ENCODE measurements around the gene GIPC1. TPM values are rescaled to one million over a fixed set of nuclear protein-coding genes. Genes with fewer than 3 reads are reported as not detected.

Gene GIPC1
- total and polyA plus RNA-seq, 2 experiments from 2014 or later = 106 to 173 TPM

- no peaks in the 10 kb centered on the region for H3K9me3 ChIP-seq (ENCODE audit: low read depth)
- 0 out of 2 replicates have a peak overlapping the region, but pooled peaks have one; percentile 8 for H3K9ac ChIP-seq
- 35 to 41% methylated on average over 11 to 12 of the region's 12 CpGs for WGBS, 2 experiments (ENCODE audit: low coverage in 1 of 2, low lambda C conversion rate in 2 of 2, missing lambda C conversion rate in 2 of 2)
- no peaks in the 10 kb centered on the region for H4K20me1 ChIP-seq (ENCODE audit: insufficient read depth)
- no peak for TF ChIP-seq EZH2phosphoT487 (IDR thresholded peaks at IDR 0.05; ENCODE audit: insufficient read depth, low read depth)
- TF ChIP-seq EZH2 (IDR thresholded peaks at IDR 0.05; ENCODE audit: insufficient read depth, poor library complexity, severe bottlenecking) = no peak
- DNase-seq = no peak
- H3K36me3 ChIP-seq (ENCODE audit: low read depth) = peaks cover 9% of the 10 kb centered on the region; the same call in 1 of the 2 replicates
- peak overlapping the region; percentile 52 for H3K4me2 ChIP-seq (ENCODE audit: unreplicated experiment)
- H3K9me2 ChIP-seq (ENCODE audit: insufficient read depth) = no peaks in the 10 kb centered on the region
- no peak overlapping the region for H3K27ac ChIP-seq
- peak overlapping the region; percentile 23; the same call in 1 of the 2 replicates for H2AFZ ChIP-seq
- H3F3A ChIP-seq (ENCODE audit: insufficient read depth) = peaks cover 6% of the 10 kb centered on the region; the same call in 1 of the 2 replicates
- in situ Hi-C loops (cut with MboI) = no loop called here
- peaks cover 9% of the 10 kb centered on the region for H3K4me1 ChIP-seq (ENCODE audit: insufficient read depth)
- no peaks in the 10 kb centered on the region for H3K79me2 ChIP-seq (ENCODE audit: insufficient read depth)
- H3K4me3 ChIP-seq = no peak overlapping the region
- no peaks in the 10 kb centered on the region for H3K27me3 ChIP-seq (replicated peaks; ENCODE audit: insufficient read depth)
Measured at GRCh38 chr19:14474827-14475226, 21.1 kb downstream of the GIPC1 start.

- in situ Hi-C loops (cut with MboI) = no loop called here
Measured at GRCh38 chr19:14473978-14474578, 21.8 kb downstream of the GIPC1 start.

GRCh38 chr19:14473073-14473977, 22.6 kb downstream of the GIPC1 start:
- Histone ChIP-seq H3K79me2 (ENCODE audit: insufficient read depth) (no peaks in the 10 kb centered on the region), H3K36me3 (ENCODE audit: low read depth) (peaks cover 2% of the 10 kb centered on the region; the same call in 1 of the 2 replicates), H3K27ac (no peak overlapping the region), H3K9me3 (ENCODE audit: low read depth) (no peaks in the 10 kb centered on the region), H3K4me1 (ENCODE audit: insufficient read depth) (peaks cover 9% of the 10 kb centered on the region), H3K9ac (no peak overlapping the region), H3F3A (ENCODE audit: insufficient read depth) (peaks cover 6% of the 10 kb centered on the region; the same call in 1 of the 2 replicates), H2AFZ (no peak overlapping the region; the same call in 1 of the 2 replicates), H4K20me1 (ENCODE audit: insufficient read depth) (no peaks in the 10 kb centered on the region), H3K27me3 (replicated peaks; ENCODE audit: insufficient read depth) (no peaks in the 10 kb centered on the region), H3K9me2 (ENCODE audit: insufficient read depth) (no peaks in the 10 kb centered on the region), H3K4me2 (ENCODE audit: unreplicated experiment) (no peak overlapping the region), H3K4me3 (no peak overlapping the region)
- in situ Hi-C loops (cut with MboI) = no loop called here
- no peak for TF ChIP-seq EZH2 (IDR thresholded peaks at IDR 0.05; ENCODE audit: insufficient read depth, poor library complexity, severe bottlenecking)
- TF ChIP-seq EZH2phosphoT487 (IDR thresholded peaks at IDR 0.05; ENCODE audit: insufficient read depth, low read depth) = no peak
- DNase-seq = peak; percentile 49
- WGBS, 2 experiments (ENCODE audit: low coverage in 1 of 2, low lambda C conversion rate in 2 of 2, missing lambda C conversion rate in 2 of 2) = 16 to 17% methylated on average over 50 to 87 of the region's 97 CpGs

More at GRCh38 chr19:14473978-14474578, 21.8 kb downstream of the GIPC1 start:
- Histone ChIP-seq H3K9ac (no peak overlapping the region), H3K9me2 (ENCODE audit: insufficient read depth) (no peaks in the 10 kb centered on the region), H3K4me3 (no peak overlapping the region), H2AFZ (no peak overlapping the region), H3K4me1 (ENCODE audit: insufficient read depth) (peaks cover 9% of the 10 kb centered on the region), H3K36me3 (ENCODE audit: low read depth) (peaks cover 9% of the 10 kb centered on the region; the same call in 1 of the 2 replicates), H3K9me3 (ENCODE audit: low read depth) (no peaks in the 10 kb centered on the region), H3F3A (ENCODE audit: insufficient read depth) (peaks cover 6% of the 10 kb centered on the region; the same call in 1 of the 2 replicates), H3K79me2 (ENCODE audit: insufficient read depth) (no peaks in the 10 kb centered on the region), H3K27me3 (replicated peaks; ENCODE audit: insufficient read depth) (no peaks in the 10 kb centered on the region), H4K20me1 (ENCODE audit: insufficient read depth) (no peaks in the 10 kb centered on the region), H3K4me2 (ENCODE audit: unreplicated experiment) (no peak overlapping the region), H3K27ac (no peak overlapping the region)
- WGBS, 2 experiments (ENCODE audit: low coverage in 1 of 2, low lambda C conversion rate in 2 of 2, missing lambda C conversion rate in 2 of 2) = 24 to 25% methylated on average over 39 to 48 of the region's 53 CpGs
- DNase-seq = peak; percentile 48
- TF ChIP-seq EZH2 (IDR thresholded peaks at IDR 0.05; ENCODE audit: insufficient read depth, poor library complexity, severe bottlenecking) = no peak

GRCh38 chr19:14472202-14472938, 23.6 kb downstream of the GIPC1 start:
- Histone ChIP-seq H3F3A (ENCODE audit: insufficient read depth) (peaks cover under 1% of the 10 kb centered on the region; the same call in 1 of the 2 replicates), H3K4me1 (ENCODE audit: insufficient read depth) (peaks cover 9% of the 10 kb centered on the region), H4K20me1 (ENCODE audit: insufficient read depth) (no peaks in the 10 kb centered on the region), H3K27me3 (replicated peaks; ENCODE audit: insufficient read depth) (no peaks in the 10 kb centered on the region), H3K36me3 (ENCODE audit: low read depth) (no peaks in the 10 kb centered on the region), H3K9me3 (ENCODE audit: low read depth) (no peaks in the 10 kb centered on the region), H3K4me3 (no peak overlapping the region), H3K4me2 (ENCODE audit: unreplicated experiment) (peak overlapping the region; percentile 32), H3K9ac (no peak overlapping the region), H3K27ac (no peak overlapping the region), H3K79me2 (ENCODE audit: insufficient read depth) (no peaks in the 10 kb centered on the region), H3K9me2 (ENCODE audit: insufficient read depth) (no peaks in the 10 kb centered on the region), H2AFZ (no peak overlapping the region)
- DNase-seq = peak; percentile 78
- WGBS, 2 experiments (ENCODE audit: low coverage in 1 of 2, low lambda C conversion rate in 2 of 2, missing lambda C conversion rate in 2 of 2) = 4% methylated on average over 57 to 63 of the region's 66 CpGs
- TF ChIP-seq EZH2 (IDR thresholded peaks at IDR 0.05; ENCODE audit: insufficient read depth, poor library complexity, severe bottlenecking) (no peak), EZH2phosphoT487 (IDR thresholded peaks at IDR 0.05; ENCODE audit: insufficient read depth, low read depth) (no peak)
- in situ Hi-C loops (cut with MboI) = no loop called here
